Measurements from ENCODE around the gene LRG1. TPM values are rescaled to one million over a fixed set of nuclear protein-coding genes. Genes with fewer than 3 reads are reported as not detected.

The LRG1 gene
- polyA plus RNA-seq, 3 donors: 0.64 to 0.75 (median 0.65) TPM

- DNase-seq (ENCODE audit: extremely low read depth in 1 of 11, low read depth in 9 of 11, low spot score in 4 of 11): no peak
Observed at GRCh38 chr19:4517451-4518057, 22.3 kb downstream of the LRG1 start.

GRCh38 chr19:4516939-4517300, 22.9 kb downstream of the LRG1 start:
- DNase-seq (ENCODE audit: extremely low read depth in 1 of 11, low read depth in 9 of 11, low spot score in 4 of 11): no peak

DNA sequence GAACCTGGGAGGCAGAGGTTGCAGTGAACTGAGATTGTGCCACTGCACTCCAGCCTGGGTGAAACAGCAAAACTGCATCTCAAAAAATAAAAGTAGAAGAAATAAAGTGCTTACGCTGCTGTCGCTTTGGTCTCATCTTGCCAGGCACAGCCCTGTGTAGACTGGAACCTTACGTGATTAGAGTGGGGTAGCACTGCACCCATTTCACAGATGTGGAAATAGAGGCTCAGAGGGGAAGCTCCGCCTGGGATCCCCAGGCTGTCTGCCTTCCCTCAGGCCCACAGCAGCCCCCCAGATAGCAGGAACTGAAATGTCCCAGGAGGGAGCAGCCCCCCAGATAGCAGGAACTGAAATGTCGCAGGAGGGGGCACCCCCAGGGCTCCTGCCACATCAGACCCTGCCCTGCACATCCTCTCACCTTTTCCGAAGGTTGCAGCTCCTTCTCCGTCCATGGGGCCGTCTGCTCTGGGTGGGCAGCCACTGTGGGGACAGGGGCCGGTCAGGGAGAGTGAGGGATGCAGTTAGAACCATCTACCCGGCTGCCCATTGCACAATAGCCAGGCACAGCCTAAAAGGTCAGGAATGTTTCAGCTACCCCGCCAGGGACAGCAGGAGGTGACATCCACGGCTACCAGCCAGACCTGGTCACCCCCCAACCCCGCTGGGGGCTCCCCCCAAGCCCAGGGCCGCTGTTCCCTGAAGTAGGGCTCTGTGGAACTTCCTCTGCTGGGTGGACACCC, 23.5 kb downstream of the LRG1 start:
- no peak for DNase-seq (ENCODE audit: extremely low read depth in 1 of 11, low read depth in 9 of 11, low spot score in 4 of 11)

- DNase-seq (ENCODE audit: extremely low read depth in 1 of 11, low read depth in 9 of 11, low spot score in 4 of 11): no peak
Observed at GRCh38 chr19:4515732-4516131, 24.1 kb downstream of the LRG1 start.

GRCh38 chr19:4513248-4513647, 26.6 kb downstream of the LRG1 start:
- no peak for DNase-seq (ENCODE audit: extremely low read depth in 1 of 11, low read depth in 9 of 11, low spot score in 4 of 11)

DNA sequence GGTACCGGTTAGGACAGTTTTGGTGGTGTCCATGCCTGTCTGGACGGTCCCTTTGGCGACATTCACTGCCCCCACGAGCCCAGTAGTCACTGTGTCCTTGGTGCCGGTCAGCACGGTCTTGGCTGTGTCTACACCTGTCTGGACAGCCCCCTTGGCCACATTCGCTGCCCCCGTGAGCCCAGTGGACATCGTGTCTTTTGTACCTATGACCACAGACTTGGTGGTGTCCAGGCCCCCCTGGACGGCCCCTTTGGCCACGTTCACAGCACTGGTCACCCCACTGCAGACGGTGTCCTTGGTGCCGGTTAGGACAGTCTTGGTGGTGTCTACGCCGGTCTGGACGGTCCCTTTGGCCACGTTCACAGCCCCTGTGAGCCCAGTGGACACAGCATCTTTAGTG, 27.8 kb downstream of the LRG1 start:
- DNase-seq (ENCODE audit: extremely low read depth in 1 of 11, low read depth in 9 of 11, low spot score in 4 of 11): no peak

- DNase-seq (ENCODE audit: extremely low read depth in 1 of 11, low read depth in 9 of 11, low spot score in 4 of 11): no peak
Observed at GRCh38 chr19:4511300-4512054, 28.4 kb downstream of the LRG1 start.

- DNase-seq (ENCODE audit: extremely low read depth in 1 of 11, low read depth in 9 of 11, low spot score in 4 of 11): no peak
Observed at GRCh38 chr19:4510435-4511255, 29.2 kb downstream of the LRG1 start.

DNA sequence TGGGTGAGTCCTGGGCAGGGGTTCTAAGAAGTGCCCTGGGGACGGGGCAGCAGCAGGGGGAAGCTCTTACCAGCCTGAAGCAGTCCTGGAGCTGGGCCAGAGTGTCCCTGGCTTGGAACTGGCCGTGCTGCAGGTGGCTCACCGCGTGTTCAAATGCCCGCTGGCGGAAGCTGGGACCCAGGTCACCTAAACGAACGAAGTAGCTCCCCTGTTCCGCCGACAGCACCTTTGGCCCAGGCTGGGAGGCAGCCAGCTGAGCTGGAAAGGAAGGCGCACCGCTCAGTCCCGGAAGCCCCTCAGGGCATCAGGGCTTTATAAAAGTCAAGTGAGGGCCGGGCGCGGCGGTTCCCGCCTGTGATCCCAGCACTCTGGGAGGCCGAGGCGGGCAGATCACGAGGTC, 31.1 kb downstream of the LRG1 start:
- no peak for DNase-seq (ENCODE audit: extremely low read depth in 1 of 11, low read depth in 9 of 11, low spot score in 4 of 11)

- no peak for DNase-seq (ENCODE audit: extremely low read depth in 1 of 11, low read depth in 9 of 11, low spot score in 4 of 11)
Observed at GRCh38 chr19:4507804-4508203, 32.0 kb downstream of the LRG1 start.

DNA sequence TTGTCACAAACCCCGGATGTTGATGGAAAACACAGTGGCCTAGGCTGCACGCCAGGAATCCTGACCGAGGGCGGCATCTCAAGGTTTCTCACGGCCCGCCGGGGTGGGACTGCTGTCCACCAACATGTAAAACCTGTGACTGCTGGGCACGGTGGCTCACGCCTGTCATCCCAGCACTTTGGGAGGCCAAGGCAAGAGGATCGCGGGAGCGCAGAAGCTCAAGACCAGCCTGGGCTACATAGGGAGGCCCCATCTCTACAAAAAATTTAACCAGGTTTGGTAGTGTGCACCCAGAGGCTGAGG, 32.7 kb downstream of the LRG1 start:
- no peak for DNase-seq (ENCODE audit: extremely low read depth in 1 of 11, low read depth in 9 of 11, low spot score in 4 of 11)

DNA sequence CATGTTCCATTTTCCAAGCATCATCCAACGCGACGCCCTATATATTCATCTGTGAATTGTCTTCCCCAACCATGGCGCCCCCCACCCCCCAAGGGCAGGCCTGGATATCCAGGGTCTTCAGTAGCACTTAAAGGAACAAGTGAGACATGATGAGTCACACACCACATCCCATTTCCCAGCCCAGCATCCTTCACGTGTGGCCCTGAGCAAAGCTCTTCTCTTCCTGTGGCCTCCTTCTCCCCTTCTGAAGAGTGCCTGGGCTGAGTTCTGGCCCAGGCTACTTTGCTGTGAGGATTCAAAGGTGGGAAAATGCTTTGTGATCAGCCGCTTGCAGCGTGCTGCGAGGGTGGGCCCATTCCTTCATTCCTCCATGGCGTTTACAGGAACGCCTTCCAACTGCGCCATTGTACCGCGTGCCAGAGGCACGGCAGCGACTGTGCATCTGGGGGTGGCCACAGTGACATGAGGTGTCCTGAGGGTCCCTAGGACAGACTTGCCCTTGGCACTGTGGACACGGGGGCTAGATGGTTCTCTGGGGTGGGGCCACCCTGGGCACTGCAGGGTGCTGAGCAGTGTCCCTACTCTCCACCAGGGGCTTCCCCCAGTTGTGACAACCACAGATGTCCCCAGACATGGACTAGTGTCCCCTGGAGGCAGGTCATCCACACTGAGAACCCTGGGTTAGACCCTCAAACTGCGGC, 33.2 kb downstream of the LRG1 start:
- no peak for DNase-seq (ENCODE audit: extremely low read depth in 1 of 11, low read depth in 9 of 11, low spot score in 4 of 11)

- DNase-seq (ENCODE audit: extremely low read depth in 1 of 11, low read depth in 9 of 11, low spot score in 4 of 11): no peak
Observed at GRCh38 chr19:4505570-4506448, 34.0 kb downstream of the LRG1 start.

- no peak for DNase-seq (ENCODE audit: extremely low read depth in 1 of 11, low read depth in 9 of 11, low spot score in 4 of 11)
Observed at GRCh38 chr19:4504891-4505569, 34.8 kb downstream of the LRG1 start.

GRCh38 chr19:4504297-4504701, 35.5 kb downstream of the LRG1 start:
- no peak for DNase-seq (ENCODE audit: extremely low read depth in 1 of 11, low read depth in 9 of 11, low spot score in 4 of 11)

DNA sequence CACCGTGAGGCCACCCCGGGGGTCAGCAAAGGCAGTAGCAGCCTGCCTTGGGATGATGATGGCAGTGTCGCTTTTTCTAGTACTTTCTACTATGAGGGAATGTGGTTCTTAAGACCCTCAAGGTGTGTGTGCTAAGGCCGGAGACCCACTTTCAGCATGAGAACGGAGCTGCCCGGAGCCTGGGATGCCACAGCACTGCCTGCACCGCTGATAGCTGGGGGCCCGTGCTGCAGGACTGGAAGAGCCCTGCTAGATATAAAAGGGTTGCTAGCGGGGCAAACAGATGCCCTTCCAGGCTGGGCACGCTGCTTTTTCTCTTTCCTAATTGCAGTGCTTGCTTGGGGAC, 36.0 kb downstream of the LRG1 start:
- DNase-seq (ENCODE audit: extremely low read depth in 1 of 11, low read depth in 9 of 11, low spot score in 4 of 11): no peak

DNA sequence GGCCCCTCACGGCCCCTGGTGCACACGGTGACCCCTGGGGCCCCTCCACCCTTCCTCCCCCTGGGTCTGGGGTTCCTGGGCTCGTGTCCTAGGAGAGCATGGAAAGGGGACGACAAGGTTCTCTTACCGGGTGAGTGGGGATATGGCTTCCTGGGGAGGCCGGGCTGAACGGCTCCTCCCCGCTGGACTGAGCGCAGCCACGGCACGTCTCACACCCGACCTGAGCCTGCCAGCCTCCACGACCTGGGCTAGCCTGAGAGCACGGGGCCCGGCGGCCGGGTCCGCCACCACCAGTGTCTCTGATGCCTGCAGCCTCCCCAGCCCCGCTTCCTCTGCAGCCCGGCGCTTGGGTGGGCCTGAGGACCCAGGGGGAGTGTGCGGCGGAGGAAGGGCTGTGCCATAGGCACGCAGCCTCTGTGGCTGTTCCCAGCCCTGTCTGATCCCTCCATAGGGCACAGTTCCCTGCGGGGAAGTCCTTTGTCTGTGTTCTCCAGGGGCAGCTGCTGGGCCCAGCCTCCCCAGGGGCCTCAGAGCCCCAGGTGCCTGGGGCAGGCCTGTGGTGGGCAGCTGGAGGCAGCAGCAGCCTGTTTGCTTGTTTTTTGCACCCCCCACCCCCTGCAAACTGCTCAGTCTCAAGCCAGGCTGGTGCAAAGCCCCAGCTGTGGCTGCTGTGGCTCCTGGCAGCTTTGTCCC, 36.6 kb downstream of the LRG1 start:
- no peak for DNase-seq (ENCODE audit: extremely low read depth in 1 of 11, low read depth in 9 of 11, low spot score in 4 of 11)
